GM21825 (cell line): ENCODE measurements around the gene HKDC1.
"Not testable (repeated sequence)": the region's sequence is repeated elsewhere in the genome, so short reads cannot be mapped to it uniquely, and the experiment has no call there.

Source experiments
- ATAC-seq: cut with Tn5 transposase; IDR thresholded peaks from one replicate; pipeline ENCODE4 v1.9.1; 2021; ENCODE audit warnings: mild to moderate bottlenecking, moderate library complexity; ENCODE audit not compliant: unreplicated experiment

Gene HKDC1

GRCh38 chr10:69242040-69242851 lies 22.1 kb downstream of the HKDC1 start:
- no peak for ATAC-seq

- ATAC-seq = no peak
Measured at GRCh38 chr10:69242852-69243212, 22.7 kb downstream of the HKDC1 start.

DNA sequence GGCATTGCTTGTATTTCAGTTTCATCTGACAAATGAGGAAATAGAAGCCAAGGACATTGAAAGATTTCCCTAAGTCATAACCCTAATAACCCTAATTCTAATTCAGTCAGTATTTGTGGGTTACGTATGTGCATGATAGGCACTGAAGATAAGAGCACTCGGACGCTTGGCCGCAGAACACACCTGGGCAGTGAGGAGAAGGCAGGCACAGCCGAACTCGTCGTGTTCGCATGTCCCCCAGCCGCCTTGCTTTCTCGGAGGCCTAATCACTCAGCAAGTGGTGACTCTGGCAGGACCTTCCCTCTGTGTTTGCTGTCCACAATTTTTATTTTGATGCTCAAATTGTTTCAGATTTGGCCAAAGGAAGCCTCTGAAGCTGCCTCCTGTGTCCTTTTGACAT lies 23.7 kb downstream of the HKDC1 start:
- ATAC-seq = no peak

GRCh38 chr10:69246036-69246435 lies 25.9 kb downstream of the HKDC1 start:
- no peak for ATAC-seq

DNA sequence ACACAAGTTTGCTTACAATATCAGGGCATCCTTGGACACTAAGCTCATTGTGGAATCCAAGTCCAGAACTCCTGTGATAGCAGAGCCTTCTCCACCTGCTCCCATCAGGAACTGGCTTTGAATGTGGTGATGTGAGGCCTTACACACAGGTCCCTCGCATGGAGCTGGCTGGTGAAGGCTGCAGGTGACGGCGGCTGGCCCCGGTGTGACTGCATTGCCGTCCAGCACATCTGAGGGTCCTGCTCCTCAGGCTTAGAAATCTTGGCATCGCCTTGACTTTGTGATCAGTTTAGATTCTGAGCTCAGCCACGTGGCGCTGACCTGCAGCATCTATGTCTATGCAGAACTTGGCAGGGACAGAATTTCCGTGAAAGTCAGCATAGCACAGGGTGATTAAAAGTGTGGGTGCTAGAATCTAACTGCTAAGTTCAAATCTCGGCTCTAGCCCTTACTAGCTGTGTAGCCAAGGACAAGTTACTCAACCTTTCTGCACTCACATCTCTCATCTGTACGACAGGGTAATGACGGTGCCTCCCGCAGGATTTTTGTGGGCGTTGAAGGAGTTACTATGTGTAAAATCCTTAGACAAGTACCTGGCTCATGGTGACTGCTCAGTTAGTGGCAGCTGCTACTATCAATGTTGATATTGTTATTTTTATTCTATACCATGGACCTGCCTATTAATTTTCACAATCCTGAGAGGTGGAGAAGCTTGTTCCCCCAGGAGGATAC lies 26.6 kb downstream of the HKDC1 start:
- ATAC-seq = no peak

DNA sequence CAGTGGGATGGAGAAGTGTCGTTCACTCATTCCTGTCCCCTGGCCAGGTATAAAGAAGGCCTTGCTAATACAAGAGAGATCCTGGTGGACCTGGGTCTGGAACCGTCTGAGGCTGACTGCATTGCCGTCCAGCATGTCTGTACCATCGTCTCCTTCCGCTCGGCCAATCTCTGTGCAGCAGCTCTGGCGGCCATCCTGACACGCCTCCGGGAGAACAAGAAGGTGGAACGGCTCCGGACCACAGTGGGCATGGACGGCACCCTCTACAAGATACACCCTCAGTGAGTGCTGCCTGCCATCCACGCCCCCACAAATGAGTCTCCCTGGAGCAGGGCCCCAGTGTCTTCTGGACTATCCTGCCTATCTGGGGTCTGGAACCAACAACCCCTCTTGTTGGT lies 27.2 kb downstream of the HKDC1 start:
- ATAC-seq = no peak

DNA sequence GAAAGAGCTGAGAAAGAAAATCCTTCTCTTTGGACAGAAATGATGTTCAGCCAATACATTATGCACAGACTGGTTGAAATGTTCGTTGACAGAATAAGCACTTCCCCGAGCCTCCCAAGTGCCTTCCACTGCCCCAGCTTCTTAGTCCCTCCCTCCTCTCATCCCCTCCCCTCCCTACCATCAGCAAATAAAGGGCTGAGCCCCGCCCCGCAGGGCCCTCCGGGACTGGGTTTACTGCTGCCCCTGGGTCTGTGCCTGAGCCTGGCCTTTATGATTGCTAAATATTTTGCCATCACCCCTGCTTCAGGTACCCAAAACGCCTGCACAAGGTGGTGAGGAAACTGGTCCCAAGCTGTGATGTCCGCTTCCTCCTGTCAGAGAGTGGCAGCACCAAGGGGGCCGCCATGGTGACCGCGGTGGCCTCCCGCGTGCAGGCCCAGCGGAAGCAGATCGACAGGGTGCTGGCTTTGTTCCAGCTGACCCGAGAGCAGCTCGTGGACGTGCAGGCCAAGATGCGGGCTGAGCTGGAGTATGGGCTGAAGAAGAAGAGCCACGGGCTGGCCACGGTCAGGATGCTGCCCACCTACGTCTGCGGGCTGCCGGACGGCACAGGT lies 28.1 kb downstream of the HKDC1 start:
- no peak for ATAC-seq

DNA sequence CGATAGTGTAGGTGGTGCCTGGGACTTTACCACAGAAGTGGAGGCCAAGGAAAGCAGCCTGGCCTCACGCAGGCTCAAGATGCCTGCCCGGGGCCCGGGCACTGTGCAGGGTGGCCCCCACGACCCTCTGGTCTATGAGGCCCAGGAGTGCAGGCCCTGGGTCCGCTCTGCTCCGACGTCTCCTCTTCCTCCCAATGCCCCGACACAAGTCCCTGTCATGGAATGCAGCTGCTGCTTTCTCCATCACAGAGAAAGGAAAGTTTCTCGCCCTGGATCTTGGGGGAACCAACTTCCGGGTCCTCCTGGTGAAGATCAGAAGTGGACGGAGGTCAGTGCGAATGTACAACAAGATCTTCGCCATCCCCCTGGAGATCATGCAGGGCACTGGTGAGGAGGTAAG lies 29.9 kb downstream of the HKDC1 start:
- ATAC-seq = no peak

DNA sequence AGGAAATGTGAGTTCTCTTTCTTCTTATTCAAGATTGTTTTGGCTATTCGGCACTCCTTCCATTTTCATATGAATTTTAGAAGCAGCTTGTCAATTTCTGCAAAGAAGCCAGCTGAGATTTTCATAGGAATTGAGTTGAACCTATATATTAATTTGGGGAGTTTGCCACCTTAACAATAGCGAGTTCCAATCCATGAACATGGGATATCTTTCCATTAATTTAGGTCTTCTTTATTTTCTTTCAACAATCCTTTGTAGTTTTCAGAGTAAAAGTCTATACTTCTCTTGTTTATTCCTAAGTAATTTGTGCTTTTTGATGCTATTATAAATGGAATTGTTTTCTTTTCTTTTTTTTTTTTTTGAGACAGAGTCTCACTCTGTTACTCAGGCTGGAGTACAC lies 31.3 kb downstream of the HKDC1 start:
- not testable (repeated sequence) for ATAC-seq

- ATAC-seq = no peak
Measured at GRCh38 chr10:69253171-69253570, 33.0 kb downstream of the HKDC1 start.

DNA sequence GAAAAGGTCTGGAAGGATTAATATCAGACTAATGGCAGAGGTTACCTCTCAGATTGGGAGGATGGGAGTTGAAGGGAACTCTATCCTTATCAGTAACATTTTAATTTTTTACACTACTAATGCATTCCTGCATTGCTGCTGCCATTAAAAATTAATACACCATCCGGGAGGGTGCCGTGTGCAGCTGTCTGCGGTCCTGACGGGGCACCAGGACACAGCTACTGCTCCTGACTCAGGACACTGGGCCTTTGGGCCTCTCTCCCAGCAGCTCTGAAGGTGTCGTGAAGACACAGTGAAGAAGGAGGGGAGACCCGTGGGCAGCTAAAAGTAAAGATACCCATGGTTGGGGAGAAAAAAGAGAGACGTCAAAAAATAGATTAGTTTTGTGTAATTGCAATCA lies 34.7 kb downstream of the HKDC1 start:
- no peak for ATAC-seq

GRCh38 chr10:69259547-69260243 lies 39.6 kb downstream of the HKDC1 start:
- no peak for ATAC-seq

GRCh38 chr10:69261184-69261583 lies 41.1 kb downstream of the HKDC1 start:
- no peak for ATAC-seq

- ATAC-seq = no peak
Measured at GRCh38 chr10:69262292-69262751, 42.2 kb downstream of the HKDC1 start.

- no peak for ATAC-seq
Measured at GRCh38 chr10:69265521-69265920, 45.4 kb downstream of the HKDC1 start.

DNA sequence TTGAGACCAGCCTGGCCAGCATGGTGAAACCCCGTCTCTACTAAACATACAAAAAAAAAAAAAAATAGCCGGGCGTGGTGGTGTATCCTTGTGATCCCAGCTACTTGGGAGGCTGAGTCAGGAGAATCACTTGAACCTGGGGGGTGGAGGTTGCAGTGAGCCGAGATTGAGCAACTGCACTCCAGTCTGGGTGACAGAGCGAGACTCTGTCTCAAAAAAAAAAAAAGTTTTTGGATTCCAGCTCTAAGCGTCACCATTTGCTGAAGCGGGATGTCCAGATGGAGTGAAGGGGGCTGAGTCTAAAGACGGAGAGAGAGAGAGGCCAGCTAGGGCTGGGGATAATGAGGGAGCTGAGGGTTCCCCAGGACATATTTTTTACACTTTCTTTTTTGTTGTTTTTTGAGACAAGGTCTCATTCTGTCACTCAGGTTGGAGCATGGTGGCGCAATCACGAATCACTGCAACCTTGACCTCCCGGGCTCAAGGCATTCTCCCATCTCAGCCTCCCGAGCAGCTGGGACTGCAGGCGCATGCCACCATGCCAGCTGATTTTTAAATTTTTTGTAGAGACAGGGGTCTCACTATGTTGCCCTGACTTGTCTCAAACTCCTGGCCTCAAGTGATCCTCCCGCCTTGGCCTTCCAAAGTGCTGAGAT lies 48.8 kb downstream of the HKDC1 start:
- ATAC-seq = no peak

- ATAC-seq = no peak
Measured at GRCh38 chr10:69269761-69270160, 49.6 kb downstream of the HKDC1 start.

DNA sequence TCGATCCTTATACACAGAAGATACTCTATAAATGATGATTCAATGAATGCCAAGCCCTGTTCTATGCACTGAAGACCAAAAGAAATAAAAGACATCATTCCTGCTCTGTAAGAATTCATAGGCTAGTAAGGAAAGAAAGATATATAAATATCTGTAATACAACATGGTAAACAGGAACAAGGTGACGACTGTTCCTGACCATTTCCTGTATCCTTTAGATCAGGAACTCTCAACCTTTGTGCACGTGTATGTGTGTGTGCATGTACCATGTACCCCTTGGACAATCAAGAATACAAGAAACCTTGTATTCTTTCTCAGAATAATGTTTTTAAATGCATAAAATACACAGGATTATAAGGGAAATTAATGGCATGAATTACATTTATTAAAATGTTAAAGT lies 50.9 kb downstream of the HKDC1 start:
- no peak for ATAC-seq

GRCh38 chr10:69272624-69273023 lies 52.5 kb downstream of the HKDC1 start:
- ATAC-seq = no peak

DNA sequence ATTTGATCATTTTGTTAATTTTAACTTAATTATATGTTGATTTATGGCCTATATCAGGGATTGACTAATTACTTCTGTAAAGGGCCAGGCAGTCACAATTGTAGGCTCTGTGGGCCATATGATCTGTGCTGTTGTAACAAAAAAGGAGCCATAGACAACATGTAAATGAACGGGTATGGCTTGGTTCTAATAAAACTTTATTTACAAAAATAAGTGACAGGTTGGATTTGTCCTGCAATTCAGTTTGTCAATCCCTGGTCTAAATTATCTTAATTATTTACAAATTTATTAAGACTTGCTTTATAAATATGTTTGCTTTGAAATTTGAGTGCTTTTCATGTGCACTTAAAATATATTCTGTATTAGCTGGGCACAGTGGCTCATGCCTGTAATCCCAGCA lies 55.3 kb downstream of the HKDC1 start:
- ATAC-seq = no peak

- no peak for ATAC-seq
Measured at GRCh38 chr10:69276503-69276902, 56.4 kb downstream of the HKDC1 start.
